Ovary (tissue), 3 donors: ENCODE results near the gene CACNA1S.

ENCODE experiments used
- EP300 ChIP-seq: sonication (generic); formaldehyde crosslinking; IDR thresholded peaks from one replicate; pipeline ENCODE4 v1.6.1; 2017; ENCODE audit warnings: antibody characterized with exemption
- POLR2A ChIP-seq: fragments of 450-650 bp; IDR thresholded peaks from one replicate; pipeline ENCODE4 v1.6.1; 2017; ENCODE audit warnings: antibody characterized with exemption, mild to moderate bottlenecking, moderate library complexity
- TF ChIP-seq, protein P1 (sequence below), 3 donors: fragments of 450-650 bp in 2 of 3; fragments of 200-600 bp in 1 of 3; IDR thresholded peaks; one replicate each; pipeline versions ENCODE4 v1.5.1 to v1.8.0; 2016 to 2022; ENCODE audit warnings: antibody characterized with exemption in 3 of 3, mild to moderate bottlenecking in 1 of 3
- donor health status: DM: no; HTN: no; CAD: no.

- TF ChIP-seq, protein P1, sequence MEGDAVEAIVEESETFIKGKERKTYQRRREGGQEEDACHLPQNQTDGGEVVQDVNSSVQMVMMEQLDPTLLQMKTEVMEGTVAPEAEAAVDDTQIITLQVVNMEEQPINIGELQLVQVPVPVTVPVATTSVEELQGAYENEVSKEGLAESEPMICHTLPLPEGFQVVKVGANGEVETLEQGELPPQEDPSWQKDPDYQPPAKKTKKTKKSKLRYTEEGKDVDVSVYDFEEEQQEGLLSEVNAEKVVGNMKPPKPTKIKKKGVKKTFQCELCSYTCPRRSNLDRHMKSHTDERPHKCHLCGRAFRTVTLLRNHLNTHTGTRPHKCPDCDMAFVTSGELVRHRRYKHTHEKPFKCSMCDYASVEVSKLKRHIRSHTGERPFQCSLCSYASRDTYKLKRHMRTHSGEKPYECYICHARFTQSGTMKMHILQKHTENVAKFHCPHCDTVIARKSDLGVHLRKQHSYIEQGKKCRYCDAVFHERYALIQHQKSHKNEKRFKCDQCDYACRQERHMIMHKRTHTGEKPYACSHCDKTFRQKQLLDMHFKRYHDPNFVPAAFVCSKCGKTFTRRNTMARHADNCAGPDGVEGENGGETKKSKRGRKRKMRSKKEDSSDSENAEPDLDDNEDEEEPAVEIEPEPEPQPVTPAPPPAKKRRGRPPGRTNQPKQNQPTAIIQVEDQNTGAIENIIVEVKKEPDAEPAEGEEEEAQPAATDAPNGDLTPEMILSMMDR (IDR thresholded peaks at IDR 0.05): no peak
- TF ChIP-seq POLR2A (no peak), EP300 (no peak)
Observed at GRCh38 chr1:201019321-201019977, 92.8 kb downstream of the CACNA1S start.
